Endothelial cell of umbilical vein (primary cell): ENCODE results near the gene TRAF3. TPM values are rescaled to one million over a fixed set of nuclear protein-coding genes. Genes with fewer than 3 reads are reported as not detected.

ENCODE experiments used
- BruUV-seq: library from RNA; stranded (reverse); fragments of 400-500 nt; replicated peaks from 2 replicates; lab custom pipeline; 2021; lab: Mats Ljungman, UMichigan
- CTCF ChIA-PET: fragments of 300-600, 350-600 bp; sonication (Branson Sonifier 250); formaldehyde crosslinking; loops from one replicate; lab custom pipeline; 2021; ENCODE audit warnings: antibody characterized with exemption, inconsistent platforms; lab: Charles Lee
- POLR2A ChIA-PET: fragments of 300-600, 350-600 bp; sonication (Branson Sonifier 250); formaldehyde crosslinking; loops from one replicate; lab custom pipeline; 2021; ENCODE audit warnings: antibody characterized with exemption, inconsistent platforms; lab: Charles Lee
- DNase-seq: peaks from one replicate; pipeline ENCODE4 v3.0.0-alpha.2; 2011; ENCODE audit warnings: low read depth, low spot score
- FAIRE-seq: peaks from 2 replicates; lab custom pipeline; 2011; peaks lifted over from hg19 to GRCh38; lab: Jason Lieb, UNC
- H2AFZ ChIP-seq: 2 replicates; pipeline ENCODE4 v1.6.0; 2012; ENCODE audit warnings: low read depth, low read length, control low read depth, inconsistent platforms
- H3K27ac ChIP-seq: 2 replicates; pipeline ENCODE4 v1.5.1; 2011; ENCODE audit warnings: low read depth, mild to moderate bottlenecking, control low read depth, low read length, moderate library complexity; ENCODE audit not compliant: insufficient read depth
- H3K27me3 ChIP-seq, 2 experiments: 2 replicates each; pipeline versions ENCODE4 v1.6.0 to v1.6.1; 2011; ENCODE audit warnings: low read length in 2 of 2, mixed read lengths in 1 of 2; ENCODE audit not compliant: control insufficient read depth in 2 of 2, insufficient read depth in 2 of 2
- H3K36me3 ChIP-seq, 2 experiments: 2 replicates in 1 of 2; 3 replicates in 1 of 2; pipeline ENCODE4 v1.5.1; 2011; ENCODE audit warnings: low read length in 2 of 2, mild to moderate bottlenecking in 1 of 2, moderate library complexity in 1 of 2; ENCODE audit not compliant: control insufficient read depth in 2 of 2, insufficient read depth in 2 of 2; ENCODE audit errors: extremely low read depth in 1 of 2
- H3K4me1 ChIP-seq: 3 replicates; pipeline ENCODE4 v1.5.1; 2011; ENCODE audit warnings: mild to moderate bottlenecking, low read length; ENCODE audit not compliant: control insufficient read depth, insufficient read depth; ENCODE audit errors: extremely low read depth
- H3K4me2 ChIP-seq: 2 replicates; pipeline ENCODE4 v1.6.1; 2011; ENCODE audit warnings: low read length, control low read depth, mixed read lengths; ENCODE audit not compliant: insufficient read depth
- H3K4me3 ChIP-seq, 3 experiments: fragments of 200-600 bp in 1 of 3; sonication (generic), shearing (Covaris generic) in 1 of 3; replicated peaks in 1 of 3; 2 replicates each; pipeline ENCODE4 v1.5.1; 2011 to 2016; ENCODE audit warnings: control low read depth in 3 of 3, low read length in 3 of 3, mild to moderate bottlenecking in 2 of 3, inconsistent platforms in 1 of 3, low read depth in 1 of 3, moderate library complexity in 1 of 3; ENCODE audit not compliant: insufficient read depth in 1 of 3
- H3K79me2 ChIP-seq: 2 replicates; pipeline ENCODE4 v1.6.0; 2012; ENCODE audit warnings: low read length, inconsistent platforms; ENCODE audit not compliant: control insufficient read depth, insufficient read depth
- H3K9ac ChIP-seq: replicated peaks from 2 replicates; pipeline ENCODE3; 2011; ENCODE audit warnings: low read length, control low read depth; ENCODE audit not compliant: insufficient read depth; ENCODE audit errors: extremely low read depth
- H3K9me1 ChIP-seq: replicated peaks from 3 replicates; pipeline ENCODE4 v1.6.0; 2011; ENCODE audit warnings: mild to moderate bottlenecking, low read length; ENCODE audit not compliant: control insufficient read depth, insufficient read depth; ENCODE audit errors: extremely low read depth
- H3K9me3 ChIP-seq: replicated peaks from 2 replicates; pipeline ENCODE4 v1.5.1; 2012; ENCODE audit warnings: low read length, inconsistent platforms; ENCODE audit not compliant: control insufficient read depth, insufficient read depth
- H4K20me1 ChIP-seq: replicated peaks from 2 replicates; pipeline ENCODE3; 2011; ENCODE audit warnings: mild to moderate bottlenecking, low read length; ENCODE audit not compliant: control insufficient read depth, insufficient read depth; ENCODE audit errors: extremely low read depth
- EZH2 ChIP-seq: IDR thresholded peaks from 2 replicates; pipeline ENCODE4 v1.6.1; 2012; ENCODE audit warnings: borderline replicate concordance, low read depth, mild to moderate bottlenecking, moderate library complexity, low read length, inconsistent platforms; ENCODE audit not compliant: severe bottlenecking
- FOS ChIP-seq: IDR thresholded peaks from 2 replicates; pipeline ENCODE4 v1.6.1; 2011; ENCODE audit warnings: mild to moderate bottlenecking, low read length, moderate library complexity, borderline replicate concordance; ENCODE audit not compliant: insufficient read depth
- GATA2 ChIP-seq: IDR thresholded peaks from 2 replicates; pipeline ENCODE4 v1.7.0; 2011; ENCODE audit warnings: low read depth, mild to moderate bottlenecking, moderate library complexity, mixed read lengths, low read length; ENCODE audit not compliant: insufficient read length, insufficient read depth
- JUN ChIP-seq: IDR thresholded peaks from 2 replicates; pipeline ENCODE4 v1.6.1; 2011; ENCODE audit warnings: borderline replicate concordance, low read depth; ENCODE audit not compliant: insufficient read length, insufficient read depth
- MAX ChIP-seq: IDR thresholded peaks from 2 replicates; pipeline ENCODE4 v1.6.1; 2011; ENCODE audit not compliant: insufficient read depth, insufficient read length
- MYC ChIP-seq: IDR thresholded peaks from one replicate; pipeline ENCODE4 v1.6.1; 2011; ENCODE audit warnings: mild to moderate bottlenecking, low read depth, low read length
- POLR2A ChIP-seq: IDR thresholded peaks from 2 replicates; pipeline ENCODE4 v1.6.1; 2012; ENCODE audit warnings: low read depth, mild to moderate bottlenecking, control low read depth, low read length
- POLR2AphosphoS5 ChIP-seq: IDR thresholded peaks from 2 replicates; pipeline ENCODE4 v1.6.1; 2012; ENCODE audit warnings: low read depth, mild to moderate bottlenecking, control low read depth, low read length, moderate library complexity; ENCODE audit not compliant: insufficient read depth
- dilution Hi-C: fragments of 300-500 bp; cut with MboI; formaldehyde crosslinking; loops from one replicate; pipeline ENCODE4 v1.15.0; 2019; ENCODE audit warnings: low sequenced_read_pairs; ENCODE audit not compliant: extremely low pct_ligation_motif_present
- intact Hi-C: fragments of 100-400 bp; cut with micrococcal nuclease; formaldehyde crosslinking; loops from one replicate; pipeline ENCODE4 v1.10.0; 2022
- polyA plus RNA-seq, 4 experiments: library from polyadenylated mRNA; depleted of rRNA in 3 of 4; stranded (reverse) in 3 of 4; unstranded in 1 of 4; fragments of >200 nt; gene quantifications; 2 replicates each; pipeline versions ENCODE4 v1.2.1 to v1.2.3, GENCODE V29; 2011 to 2012; ENCODE audit warnings: missing spikeins in 1 of 4
- total RNA-seq: library from RNA; stranded (reverse); gene quantifications from 2 replicates; pipeline ENCODE4 v1.2.3, GENCODE V29; 2021
- TF ChIP-seq, protein P1 (sequence below), 2 donors: IDR thresholded peaks; 1 replicate in 1 of 2; 2 replicates in 1 of 2; pipeline ENCODE4 v1.5.1; 2011; ENCODE audit warnings: low read length in 2 of 2, mild to moderate bottlenecking in 2 of 2, moderate library complexity in 2 of 2, control low read depth in 1 of 2, inconsistent platforms in 1 of 2, low read depth in 1 of 2; ENCODE audit not compliant: insufficient read depth in 1 of 2; ENCODE audit errors: extremely low read depth in 1 of 2

TRAF3 gene
- total and polyA plus RNA-seq, 2 donors (not counting 3 experiments of a cell fraction or from before 2014, with no cell fraction given) = 14.4 to 27.6 TPM

DNA sequence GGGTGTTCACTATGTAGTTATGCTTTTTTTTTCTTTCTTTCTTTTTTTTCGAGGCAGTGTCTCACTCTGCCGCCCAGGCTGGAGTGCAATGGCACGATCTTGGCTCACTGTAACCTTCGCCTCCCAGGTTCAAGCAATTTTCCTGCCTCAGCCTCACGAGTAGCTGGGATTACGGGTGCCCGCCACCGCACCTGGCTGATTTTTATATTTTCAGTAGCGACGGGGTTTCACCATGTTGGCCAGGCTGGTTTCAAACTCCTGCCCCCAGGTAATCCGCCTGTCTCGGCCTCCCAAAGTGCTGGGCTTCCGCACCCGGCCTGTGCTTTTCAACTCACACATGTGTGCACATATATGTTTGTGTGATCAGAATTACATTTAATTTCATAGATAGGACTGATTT is 106.3 kb downstream of the TRAF3 start:
- no peaks in the 10 kb centered on the region for H3K9me1 ChIP-seq
- H3K27ac ChIP-seq = no peak overlapping the region
- no peak overlapping the region for H3K4me2 ChIP-seq
- no peak overlapping the region for H3K4me3 ChIP-seq
- ChIA-PET POLR2A (no interaction called here), CTCF (no interaction called here)
- no peak for DNase-seq
- peak; percentile 24 for FAIRE-seq
- dilution Hi-C loops (no loop called here), intact Hi-C loops (no loop called here)
- TF ChIP-seq, protein P1, sequence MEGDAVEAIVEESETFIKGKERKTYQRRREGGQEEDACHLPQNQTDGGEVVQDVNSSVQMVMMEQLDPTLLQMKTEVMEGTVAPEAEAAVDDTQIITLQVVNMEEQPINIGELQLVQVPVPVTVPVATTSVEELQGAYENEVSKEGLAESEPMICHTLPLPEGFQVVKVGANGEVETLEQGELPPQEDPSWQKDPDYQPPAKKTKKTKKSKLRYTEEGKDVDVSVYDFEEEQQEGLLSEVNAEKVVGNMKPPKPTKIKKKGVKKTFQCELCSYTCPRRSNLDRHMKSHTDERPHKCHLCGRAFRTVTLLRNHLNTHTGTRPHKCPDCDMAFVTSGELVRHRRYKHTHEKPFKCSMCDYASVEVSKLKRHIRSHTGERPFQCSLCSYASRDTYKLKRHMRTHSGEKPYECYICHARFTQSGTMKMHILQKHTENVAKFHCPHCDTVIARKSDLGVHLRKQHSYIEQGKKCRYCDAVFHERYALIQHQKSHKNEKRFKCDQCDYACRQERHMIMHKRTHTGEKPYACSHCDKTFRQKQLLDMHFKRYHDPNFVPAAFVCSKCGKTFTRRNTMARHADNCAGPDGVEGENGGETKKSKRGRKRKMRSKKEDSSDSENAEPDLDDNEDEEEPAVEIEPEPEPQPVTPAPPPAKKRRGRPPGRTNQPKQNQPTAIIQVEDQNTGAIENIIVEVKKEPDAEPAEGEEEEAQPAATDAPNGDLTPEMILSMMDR (IDR thresholded peaks at IDR 0.05; ENCODE audit: extremely low read depth in 1 of 2, insufficient read depth in 1 of 2, low read depth in 1 of 2, low read length in 2 of 2) = no peak
- no peak for TF ChIP-seq MYC
- TF ChIP-seq GATA2 = no peak
- no peak for TF ChIP-seq EZH2
- no peak for TF ChIP-seq FOS
- TF ChIP-seq POLR2AphosphoS5 = no peak
- TF ChIP-seq JUN = no peak
- TF ChIP-seq MAX = no peak
- TF ChIP-seq POLR2A = no peak
- H3K36me3 ChIP-seq = peaks cover 0 to 1% of the 10 kb centered on the region in 2 experiments
- no peaks in the 10 kb centered on the region for H3K4me1 ChIP-seq
- H3K9ac ChIP-seq = no peak overlapping the region
- H3K27me3 ChIP-seq = no peaks in the 10 kb centered on the region
- H2AFZ ChIP-seq = no peak overlapping the region
- no peaks in the 10 kb centered on the region for H3K79me2 ChIP-seq
- H3K9me3 ChIP-seq = no peaks in the 10 kb centered on the region
- no TSS peak for BruUV-seq
- no peaks in the 10 kb centered on the region for H4K20me1 ChIP-seq
